Upper lobe of right lung (tissue), 1 donor: Measurements from ENCODE around the gene LRIG3. TPM values are rescaled to one million over a fixed set of nuclear protein-coding genes. Genes with fewer than 3 reads are reported as not detected.

Experiments
- ATAC-seq: fragments of 200-7000 bp; cut with Tn5 transposase; one replicate; pipeline ENCODE4 v1.9.1; 2020; ENCODE audit warnings: mild to moderate bottlenecking, moderate library complexity
- DNase-seq: peaks from one replicate; pipeline ENCODE4 v3.0.0-alpha.2; 2020
- H3K27ac ChIP-seq: fragments of 200-600 bp; one replicate; pipeline ENCODE4 v1.8.0; 2022
- H3K27me3 ChIP-seq: fragments of 200-600 bp; one replicate; pipeline ENCODE4 v1.8.0; 2022; ENCODE audit warnings: mild to moderate bottlenecking
- H3K36me3 ChIP-seq: fragments of 200-600 bp; one replicate; pipeline ENCODE4 v1.8.0; 2022
- H3K4me1 ChIP-seq: fragments of 200-600 bp; one replicate; pipeline ENCODE4 v1.8.0; 2022
- H3K4me3 ChIP-seq: fragments of 200-600 bp; one replicate; pipeline ENCODE4 v1.8.0; 2022; ENCODE audit warnings: mild to moderate bottlenecking
- H3K9me3 ChIP-seq: fragments of 200-600 bp; one replicate; pipeline ENCODE4 v1.8.0; 2022
- CTCF ChIP-seq: fragments of 200-600 bp; IDR thresholded peaks from one replicate; pipeline ENCODE4 v1.8.0; 2022; ENCODE audit warnings: antibody characterized with exemption
- intact Hi-C: fragments of 100-400 bp; cut with DNase I; formaldehyde crosslinking; loops from one replicate; pipeline ENCODE4 v1.11.0; 2022
- total RNA-seq: library from RNA; stranded (reverse); fragmentation: NEBNext Ultra II Directional; extraction: Animal tissue kit (Norgen Biotek cat#: 25700); gene quantifications from one replicate; pipeline ENCODE4 v1.2.1, GENCODE V29; 2021
- donor health status: DM: no; HTN: yes; CAD: no; lungs with severe emphysema.

Gene LRIG3
- total RNA-seq, 1 donor from 2014 or later, result 40.5 TPM

GRCh38 chr12:58877243-58877743 is 43.0 kb downstream of the LRIG3 start:
- Histone ChIP-seq H3K4me3 (no peak overlapping the region), H3K4me1 (no peaks in the 10 kb centered on the region), H3K9me3 (no peaks in the 10 kb centered on the region), H3K36me3 (peaks cover 84% of the 10 kb centered on the region), H3K27me3 (no peaks in the 10 kb centered on the region), H3K27ac (no peak overlapping the region)
- ATAC-seq (peak; percentile 85), DNase-seq (no peak)
- intact Hi-C loops, result no loop called here
- TF ChIP-seq CTCF, result no peak

GRCh38 chr12:58873496-58873895 is 46.8 kb downstream of the LRIG3 start:
- no peaks in the 10 kb centered on the region for H3K4me1 ChIP-seq
- no peak for TF ChIP-seq CTCF
- H3K27me3 ChIP-seq, result no peaks in the 10 kb centered on the region
- ATAC-seq, result no peak
- no peak for DNase-seq
- no peaks in the 10 kb centered on the region for H3K9me3 ChIP-seq
- H3K4me3 ChIP-seq, result no peak overlapping the region
- intact Hi-C loops, result no loop called here
- peaks cover 54% of the 10 kb centered on the region for H3K36me3 ChIP-seq
- no peak overlapping the region for H3K27ac ChIP-seq

- no peak overlapping the region for H3K27ac ChIP-seq
- H3K36me3 ChIP-seq, result peaks cover 35% of the 10 kb centered on the region
- no peak overlapping the region for H3K4me3 ChIP-seq
- DNase-seq (no peak), ATAC-seq (no peak)
- H3K4me1 ChIP-seq, result no peaks in the 10 kb centered on the region
- H3K9me3 ChIP-seq, result no peaks in the 10 kb centered on the region
- TF ChIP-seq CTCF, result no peak
- intact Hi-C loops, result no loop called here
- H3K27me3 ChIP-seq, result no peaks in the 10 kb centered on the region
Measured at GRCh38 chr12:58871556-58871955, 48.7 kb downstream of the LRIG3 start.

- DNase-seq (no peak), ATAC-seq (no peak)
- Histone ChIP-seq H3K36me3 (peaks cover 26% of the 10 kb centered on the region), H3K27me3 (no peaks in the 10 kb centered on the region), H3K4me3 (no peak overlapping the region), H3K27ac (no peak overlapping the region), H3K4me1 (no peaks in the 10 kb centered on the region), H3K9me3 (no peaks in the 10 kb centered on the region)
- no peak for TF ChIP-seq CTCF
- intact Hi-C loops, result no loop called here
Measured at GRCh38 chr12:58870595-58870994, 49.7 kb downstream of the LRIG3 start.

- DNase-seq (no peak), ATAC-seq (no peak)
- H3K4me3 ChIP-seq, result no peak overlapping the region
- no peaks in the 10 kb centered on the region for H3K36me3 ChIP-seq
- no peaks in the 10 kb centered on the region for H3K27me3 ChIP-seq
- H3K27ac ChIP-seq, result no peak overlapping the region
- intact Hi-C loops, result no loop called here
- no peak for TF ChIP-seq CTCF
- no peaks in the 10 kb centered on the region for H3K4me1 ChIP-seq
- no peaks in the 10 kb centered on the region for H3K9me3 ChIP-seq
Measured at GRCh38 chr12:58860788-58861240, 59.5 kb downstream of the LRIG3 start.
